SK-N-SH (cell line): ENCODE measurements around the gene RHOH. TPM values are rescaled to one million over a fixed set of nuclear protein-coding genes. Genes with fewer than 3 reads are reported as not detected.

Experiments used
- CTCF ChIA-PET: fragments of 300-600, 350-600 bp; formaldehyde crosslinking; extraction: SDS; loops from one replicate; lab custom pipeline; 2021; lab: Yijun Ruan, JAX
- POLR2A ChIA-PET: fragments of 350-600 bp; sonication (Branson Sonifier 250); formaldehyde crosslinking; extraction: SDS; loops from one replicate; lab custom pipeline; 2020; ENCODE audit warnings: antibody characterized with exemption, inconsistent platforms; lab: Yijun Ruan, JAX
- DNase-seq: peaks from one replicate; pipeline ENCODE4 v3.0.0; 2012
- H2AFZ ChIP-seq: fragments of 200-600 bp; sonication (generic); 2 replicates; pipeline ENCODE4 v1.8.1; 2016; ENCODE audit warnings: antibody characterized with exemption, mild to moderate bottlenecking, low read depth
- H3F3A ChIP-seq: fragments of 200-600 bp; sonication (generic); replicated peaks from 2 replicates; pipeline ENCODE3; 2016; ENCODE audit warnings: antibody characterized with exemption, mild to moderate bottlenecking; ENCODE audit not compliant: insufficient read depth
- H3K27ac ChIP-seq, 2 experiments: fragments of 200-500 bp in 1 of 2; fragments of 200-600 bp in 1 of 2; sonication (Bioruptor generic) in 1 of 2; sonication (generic), shearing (Covaris generic) in 1 of 2; 2 replicates each; pipeline versions ENCODE4 v1.5.1 to v1.6.1; 2014 to 2016; ENCODE audit warnings: low read depth in 2 of 2, inconsistent platforms in 1 of 2, low read length in 1 of 2, mild to moderate bottlenecking in 1 of 2, mixed read lengths in 1 of 2
- H3K27me3 ChIP-seq: fragments of 200-600 bp; sonication (generic), shearing (Covaris generic); 2 replicates; pipeline ENCODE4 v1.6.1; 2016; ENCODE audit warnings: mixed run types; ENCODE audit not compliant: insufficient read depth
- H3K36me3 ChIP-seq, 2 experiments: fragments of 200-500 bp in 1 of 2; fragments of 200-600 bp in 1 of 2; sonication (Bioruptor generic) in 1 of 2; sonication (generic) in 1 of 2; replicated peaks in 1 of 2; 2 replicates each; pipeline versions ENCODE3 to v1.5.1; 2014 to 2016; ENCODE audit warnings: low read length in 1 of 2, mild to moderate bottlenecking in 1 of 2; ENCODE audit not compliant: insufficient read depth in 2 of 2, control insufficient read depth in 1 of 2
- H3K4me1 ChIP-seq, 2 experiments: fragments of 200-500 bp in 1 of 2; fragments of 200-600 bp in 1 of 2; sonication (Bioruptor generic) in 1 of 2; sonication (generic), shearing (Covaris generic) in 1 of 2; 2 replicates each; pipeline versions ENCODE4 v1.5.1 to v1.6.1; 2014 to 2016; ENCODE audit warnings: low read depth in 1 of 2, low read length in 1 of 2, mixed run types in 1 of 2; ENCODE audit not compliant: insufficient read depth in 2 of 2, control insufficient read depth in 1 of 2
- H3K4me2 ChIP-seq: fragments of 200-600 bp; sonication (generic), shearing (Covaris generic); 2 replicates; pipeline ENCODE4 v1.6.1; 2017; ENCODE audit warnings: mixed run types
- H3K4me3 ChIP-seq, 2 experiments: fragments of 200-500 bp in 1 of 2; fragments of 200-600 bp in 1 of 2; sonication (Bioruptor generic) in 1 of 2; sonication (generic), shearing (Covaris generic) in 1 of 2; 2 replicates each; pipeline versions ENCODE4 v1.5.1 to v1.8.1; 2014 to 2016; ENCODE audit warnings: low read depth in 2 of 2, inconsistent platforms in 1 of 2, low read length in 1 of 2, mild to moderate bottlenecking in 1 of 2, mixed read lengths in 1 of 2, moderate library complexity in 1 of 2
- H3K79me2 ChIP-seq: fragments of 200-600 bp; sonication (generic); 2 replicates; pipeline ENCODE4 v1.8.1; 2017; ENCODE audit warnings: mild to moderate bottlenecking; ENCODE audit not compliant: insufficient read depth
- H3K9ac ChIP-seq: fragments of 200-600 bp; sonication (generic); 2 replicates; pipeline ENCODE4 v1.6.1; 2017; ENCODE audit warnings: mixed run types
- H3K9me2 ChIP-seq: fragments of 200-600 bp; sonication (generic); 2 replicates; pipeline ENCODE4 v1.6.1; 2017; ENCODE audit warnings: mixed run types
- H3K9me3 ChIP-seq: fragments of 200-600 bp; sonication (generic); 2 replicates; pipeline ENCODE4 v1.6.1; 2017; ENCODE audit warnings: mixed run types, mild to moderate bottlenecking, moderate library complexity
- H4K20me1 ChIP-seq: fragments of 200-600 bp; sonication (generic); 2 replicates; pipeline ENCODE4 v1.6.1; 2017; ENCODE audit warnings: mild to moderate bottlenecking, mixed run types; ENCODE audit not compliant: insufficient read depth
- EZH2phosphoT487 ChIP-seq: fragments of 200-600 bp; sonication (generic); IDR thresholded peaks from 2 replicates; pipeline ENCODE4 v1.6.1; 2017; ENCODE audit warnings: low read depth, mixed run types, mild to moderate bottlenecking, antibody characterized with exemption, moderate library complexity, borderline replicate concordance
- FOXJ3 ChIP-seq: sonication (generic); formaldehyde crosslinking; IDR thresholded peaks from 2 replicates; pipeline ENCODE4 v1.5.1; 2020; ENCODE audit warnings: mild to moderate bottlenecking, missing genetic modification reagents
- MEF2A ChIP-seq: IDR thresholded peaks from 2 replicates; pipeline ENCODE4 v1.4.0; 2012; ENCODE audit warnings: low read depth, borderline replicate concordance
- NFIC ChIP-seq: IDR thresholded peaks from 2 replicates; pipeline ENCODE4 v1.4.0; 2012; ENCODE audit warnings: borderline replicate concordance
- SMC3 ChIP-seq: IDR thresholded peaks from 2 replicates; pipeline ENCODE4 v1.6.1; 2012; ENCODE audit warnings: low read depth, low read length, improper control_type of control experiment
- WGBS: methylation state at CpG from one replicate; pipeline ENCODE4 v1.1.6; 2017; ENCODE audit warnings: low lambda C conversion rate; 5-methylcytosine and 5-hydroxymethylcytosine counted together
- polyA plus RNA-seq, 3 experiments: library from polyadenylated mRNA; depleted of rRNA; stranded (reverse); fragments of >200 nt; gene quantifications; 2 replicates each; pipeline ENCODE4 v1.2.3, GENCODE V29; 2012
- TF ChIP-seq, protein P1 (sequence below): IDR thresholded peaks from 2 replicates; pipeline ENCODE4 v1.6.1; 2012; ENCODE audit warnings: mild to moderate bottlenecking, low read depth, low read length, moderate library complexity
- TF ChIP-seq, protein P2 (sequence below): IDR thresholded peaks from 2 replicates; pipeline ENCODE4 v1.4.0; 2012; ENCODE audit warnings: low read depth
- TF ChIP-seq, protein P3 (sequence below): fragments of 150-350 bp; IDR thresholded peaks from 2 replicates; pipeline ENCODE4 v1.6.1; 2017; ENCODE audit warnings: antibody characterized with exemption, low read length, low read depth, borderline replicate concordance
- TF ChIP-seq, protein P4 (sequence below): IDR thresholded peaks from 2 replicates; pipeline ENCODE4; 2012

Gene RHOH
- polyA plus RNA-seq, 1 of the 3 experiments (the other 2 are of a cell fraction) = not detected

DNA sequence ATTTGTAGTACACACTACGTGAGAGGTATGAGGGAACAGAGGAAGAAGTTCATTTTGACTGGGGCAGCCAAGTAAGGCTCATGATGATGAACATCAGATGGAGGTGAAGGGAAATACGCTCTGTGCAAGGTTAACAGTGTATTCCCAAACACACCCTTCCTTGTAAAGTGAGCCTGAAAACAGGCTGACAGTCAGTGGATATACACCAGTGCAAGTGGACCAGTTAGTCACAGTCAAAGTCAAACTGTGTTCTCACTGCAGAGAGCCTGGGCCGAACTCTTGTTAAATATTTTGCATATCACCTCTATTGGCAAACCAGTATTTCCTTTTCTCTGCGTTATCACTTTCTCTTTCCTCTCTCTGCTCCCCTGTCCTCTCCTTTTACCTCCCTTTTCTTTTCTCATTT is 23.4 kb upstream of the RHOH start (continued):
- no peak for TF ChIP-seq EZH2phosphoT487
- no peak for TF ChIP-seq FOXJ3 (CRISPR knock-in tag)
- TF ChIP-seq, protein P1, sequence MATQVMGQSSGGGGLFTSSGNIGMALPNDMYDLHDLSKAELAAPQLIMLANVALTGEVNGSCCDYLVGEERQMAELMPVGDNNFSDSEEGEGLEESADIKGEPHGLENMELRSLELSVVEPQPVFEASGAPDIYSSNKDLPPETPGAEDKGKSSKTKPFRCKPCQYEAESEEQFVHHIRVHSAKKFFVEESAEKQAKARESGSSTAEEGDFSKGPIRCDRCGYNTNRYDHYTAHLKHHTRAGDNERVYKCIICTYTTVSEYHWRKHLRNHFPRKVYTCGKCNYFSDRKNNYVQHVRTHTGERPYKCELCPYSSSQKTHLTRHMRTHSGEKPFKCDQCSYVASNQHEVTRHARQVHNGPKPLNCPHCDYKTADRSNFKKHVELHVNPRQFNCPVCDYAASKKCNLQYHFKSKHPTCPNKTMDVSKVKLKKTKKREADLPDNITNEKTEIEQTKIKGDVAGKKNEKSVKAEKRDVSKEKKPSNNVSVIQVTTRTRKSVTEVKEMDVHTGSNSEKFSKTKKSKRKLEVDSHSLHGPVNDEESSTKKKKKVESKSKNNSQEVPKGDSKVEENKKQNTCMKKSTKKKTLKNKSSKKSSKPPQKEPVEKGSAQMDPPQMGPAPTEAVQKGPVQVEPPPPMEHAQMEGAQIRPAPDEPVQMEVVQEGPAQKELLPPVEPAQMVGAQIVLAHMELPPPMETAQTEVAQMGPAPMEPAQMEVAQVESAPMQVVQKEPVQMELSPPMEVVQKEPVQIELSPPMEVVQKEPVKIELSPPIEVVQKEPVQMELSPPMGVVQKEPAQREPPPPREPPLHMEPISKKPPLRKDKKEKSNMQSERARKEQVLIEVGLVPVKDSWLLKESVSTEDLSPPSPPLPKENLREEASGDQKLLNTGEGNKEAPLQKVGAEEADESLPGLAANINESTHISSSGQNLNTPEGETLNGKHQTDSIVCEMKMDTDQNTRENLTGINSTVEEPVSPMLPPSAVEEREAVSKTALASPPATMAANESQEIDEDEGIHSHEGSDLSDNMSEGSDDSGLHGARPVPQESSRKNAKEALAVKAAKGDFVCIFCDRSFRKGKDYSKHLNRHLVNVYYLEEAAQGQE = no peak
- TF ChIP-seq, protein P2, sequence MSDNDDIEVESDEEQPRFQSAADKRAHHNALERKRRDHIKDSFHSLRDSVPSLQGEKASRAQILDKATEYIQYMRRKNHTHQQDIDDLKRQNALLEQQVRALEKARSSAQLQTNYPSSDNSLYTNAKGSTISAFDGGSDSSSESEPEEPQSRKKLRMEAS = no peak
- TF ChIP-seq NFIC = no peak
- TF ChIP-seq, protein P3, sequence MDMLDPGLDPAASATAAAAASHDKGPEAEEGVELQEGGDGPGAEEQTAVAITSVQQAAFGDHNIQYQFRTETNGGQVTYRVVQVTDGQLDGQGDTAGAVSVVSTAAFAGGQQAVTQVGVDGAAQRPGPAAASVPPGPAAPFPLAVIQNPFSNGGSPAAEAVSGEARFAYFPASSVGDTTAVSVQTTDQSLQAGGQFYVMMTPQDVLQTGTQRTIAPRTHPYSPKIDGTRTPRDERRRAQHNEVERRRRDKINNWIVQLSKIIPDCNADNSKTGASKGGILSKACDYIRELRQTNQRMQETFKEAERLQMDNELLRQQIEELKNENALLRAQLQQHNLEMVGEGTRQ = no peak
- TF ChIP-seq, protein P4, sequence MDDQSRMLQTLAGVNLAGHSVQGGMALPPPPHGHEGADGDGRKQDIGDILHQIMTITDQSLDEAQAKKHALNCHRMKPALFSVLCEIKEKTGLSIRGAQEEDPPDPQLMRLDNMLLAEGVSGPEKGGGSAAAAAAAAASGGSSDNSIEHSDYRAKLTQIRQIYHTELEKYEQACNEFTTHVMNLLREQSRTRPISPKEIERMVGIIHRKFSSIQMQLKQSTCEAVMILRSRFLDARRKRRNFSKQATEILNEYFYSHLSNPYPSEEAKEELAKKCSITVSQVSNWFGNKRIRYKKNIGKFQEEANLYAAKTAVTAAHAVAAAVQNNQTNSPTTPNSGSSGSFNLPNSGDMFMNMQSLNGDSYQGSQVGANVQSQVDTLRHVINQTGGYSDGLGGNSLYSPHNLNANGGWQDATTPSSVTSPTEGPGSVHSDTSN = no peak
- no peak for TF ChIP-seq MEF2A

DNA sequence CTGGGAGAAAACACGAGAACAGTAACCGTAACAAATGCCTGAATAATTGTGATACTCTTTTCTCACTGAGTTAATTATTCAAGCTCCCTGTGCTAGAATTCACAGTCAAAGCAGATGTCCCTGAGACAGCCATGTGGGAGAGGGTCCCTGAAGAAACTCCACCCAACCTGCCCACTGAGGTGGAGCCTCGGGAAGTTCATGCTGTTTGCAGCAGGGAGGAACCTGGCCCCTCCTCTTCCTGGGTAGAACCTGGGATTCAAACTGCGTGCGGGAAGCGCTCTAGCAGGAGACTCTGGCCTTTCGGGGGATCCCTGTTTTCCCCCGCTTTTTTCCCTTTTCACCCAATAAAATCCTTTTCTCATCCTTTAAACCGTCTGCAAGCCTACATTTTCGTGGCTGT is 20.2 kb upstream of the RHOH start:
- CTCF ChIA-PET = interaction anchor here (0.7 kb wide), 1 partner anchor 15 kb away, joined by 3 read pairs; no protein-coding TSS in a partner anchor
- POLR2A ChIA-PET = no interaction called here
- Histone ChIP-seq H3K4me2 (no peak overlapping the region), H3K27ac (no peak overlapping the region), H4K20me1 (no peaks in the 10 kb centered on the region), H3K36me3 (no peaks in the 10 kb centered on the region), H3K79me2 (no peaks in the 10 kb centered on the region), H2AFZ (no peak overlapping the region), H3K4me3 (no peak overlapping the region), H3F3A (no peaks in the 10 kb centered on the region)
- WGBS = 92% methylated on average over 10 of the region's 10 CpGs
- no peak for DNase-seq
- TF ChIP-seq SMC3 = no peak
- TF ChIP-seq, all 33 proteins: peak for 0
- Histone ChIP-seq H3K9me2 (no peaks in the 10 kb centered on the region), H3K4me1 (peaks cover 0 to 10% of the 10 kb centered on the region in 2 experiments; a peak in 2 of 4 replicates), H3K9ac (no peak overlapping the region), H3K27me3 (no peaks in the 10 kb centered on the region), H3K9me3 (no peaks in the 10 kb centered on the region)
